ENCODE measurements around the gene LRRC36.

The LRRC36 gene

DNA sequence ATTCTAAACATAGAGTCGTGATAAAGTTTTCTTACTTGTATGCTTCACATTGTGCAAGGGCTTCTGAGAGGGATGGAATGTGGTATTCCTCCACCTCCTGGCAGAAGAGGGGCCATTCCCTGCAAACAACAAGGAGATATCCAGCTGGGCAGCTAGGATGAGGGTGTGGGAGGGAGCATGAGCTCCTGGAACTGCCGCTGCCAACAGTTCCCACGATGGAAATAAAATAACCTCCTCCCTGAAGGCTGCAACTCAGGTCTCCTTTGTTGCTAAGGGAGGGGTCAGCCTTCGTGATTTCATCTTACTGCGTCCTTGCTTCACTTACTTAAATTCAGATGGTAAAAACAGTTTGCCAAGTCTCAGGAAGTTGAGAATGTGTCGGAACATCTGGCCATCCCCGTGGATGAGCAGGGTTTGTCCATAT lies 31.7 kb upstream of the LRRC36 start:
- DNase-seq, result no peak

DNA sequence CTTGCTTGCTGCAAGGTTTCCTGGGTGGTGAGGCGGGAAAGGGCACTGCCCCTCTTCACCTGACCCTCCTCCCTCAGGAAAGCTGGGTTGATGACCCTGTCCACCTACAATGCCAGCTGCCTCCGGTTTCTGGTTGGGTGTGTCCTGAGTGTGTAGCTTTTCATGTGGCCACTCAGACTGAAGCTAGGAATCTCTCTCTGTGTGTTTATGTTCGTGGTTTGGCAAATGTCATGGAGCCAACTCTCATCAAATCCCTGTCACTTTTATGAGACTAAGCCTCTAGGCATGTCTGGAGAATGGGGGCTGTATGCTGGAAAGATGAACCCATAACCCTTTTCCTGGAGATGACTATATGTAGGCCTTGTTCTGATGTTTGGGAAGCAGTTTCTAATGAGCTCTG lies 30.2 kb upstream of the LRRC36 start:
- DNase-seq, result no peak

DNA sequence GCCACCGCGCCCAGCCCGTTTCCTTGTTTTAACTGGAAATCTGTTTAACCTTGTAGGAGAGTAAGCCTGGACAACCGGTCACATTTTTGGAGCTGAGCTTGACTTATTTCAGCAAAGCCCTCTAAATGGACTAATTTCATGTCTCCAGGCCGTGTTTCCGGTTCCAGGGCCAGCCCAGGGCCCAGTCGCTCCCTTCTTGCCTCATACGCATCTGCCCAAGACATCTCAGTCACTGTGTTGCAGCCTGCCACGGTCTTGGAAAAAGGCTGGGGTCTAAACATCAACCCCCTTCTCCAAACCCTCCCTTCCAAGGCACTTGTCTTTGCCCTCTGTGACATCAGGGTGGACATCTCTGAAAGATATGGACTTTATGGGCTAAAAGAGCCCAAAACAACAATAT lies 28.3 kb upstream of the LRRC36 start:
- DNase-seq, result no peak

DNA sequence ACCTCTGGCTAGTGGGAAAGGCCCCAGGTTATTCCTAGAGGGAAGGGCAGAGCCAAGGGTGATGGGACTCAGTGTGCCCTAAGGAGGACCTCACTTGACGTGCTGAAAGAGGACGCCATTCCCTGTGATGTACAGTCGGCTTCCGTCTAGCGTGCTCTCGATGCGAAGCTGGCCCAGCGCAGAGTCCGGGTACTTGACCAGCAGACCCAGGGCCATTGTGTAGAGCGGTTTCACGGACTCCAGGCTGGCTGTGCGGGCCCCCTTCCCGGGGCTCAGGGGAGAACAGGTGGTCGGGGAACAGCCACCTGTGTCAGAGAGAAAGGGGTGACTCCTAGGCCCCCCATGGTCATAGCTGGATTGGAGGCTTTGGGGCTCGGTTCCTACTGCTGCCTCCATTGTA lies 27.3 kb upstream of the LRRC36 start:
- DNase-seq, result no peak

DNA sequence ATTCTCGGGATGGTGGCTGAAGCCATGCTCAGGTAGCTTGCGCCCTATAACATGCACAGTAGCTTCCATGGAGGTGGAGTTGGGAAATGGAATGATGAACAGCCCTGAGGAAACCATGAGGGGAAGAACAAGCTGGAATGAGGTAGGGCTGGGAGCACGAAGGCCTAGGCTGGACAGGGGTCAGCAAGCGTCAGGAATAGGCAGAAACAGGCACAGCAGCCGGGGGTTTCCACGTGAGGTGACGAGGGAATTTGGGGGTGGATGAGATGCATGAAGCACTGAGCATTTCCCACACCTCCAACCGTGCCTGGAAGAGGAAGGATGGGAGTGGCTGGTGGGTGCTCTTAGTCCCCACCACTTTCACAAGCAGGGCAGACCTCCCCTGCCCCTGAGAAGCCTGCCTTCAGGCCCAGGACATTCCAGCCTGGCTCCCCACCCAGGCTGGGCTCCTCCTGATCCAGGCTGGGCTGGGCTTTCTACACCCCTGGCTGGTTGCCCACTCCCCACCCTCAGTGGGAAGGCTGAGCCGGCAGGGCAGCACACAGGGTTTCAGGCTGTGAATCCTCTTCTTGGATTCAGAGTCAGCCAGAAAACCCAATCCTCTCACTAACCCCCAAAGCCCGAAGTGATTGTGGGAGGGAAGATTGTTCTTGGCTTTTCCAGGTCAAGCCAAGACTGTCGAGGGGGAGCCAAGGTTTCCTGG lies 25.4 kb upstream of the LRRC36 start:
- DNase-seq, result no peak

DNA sequence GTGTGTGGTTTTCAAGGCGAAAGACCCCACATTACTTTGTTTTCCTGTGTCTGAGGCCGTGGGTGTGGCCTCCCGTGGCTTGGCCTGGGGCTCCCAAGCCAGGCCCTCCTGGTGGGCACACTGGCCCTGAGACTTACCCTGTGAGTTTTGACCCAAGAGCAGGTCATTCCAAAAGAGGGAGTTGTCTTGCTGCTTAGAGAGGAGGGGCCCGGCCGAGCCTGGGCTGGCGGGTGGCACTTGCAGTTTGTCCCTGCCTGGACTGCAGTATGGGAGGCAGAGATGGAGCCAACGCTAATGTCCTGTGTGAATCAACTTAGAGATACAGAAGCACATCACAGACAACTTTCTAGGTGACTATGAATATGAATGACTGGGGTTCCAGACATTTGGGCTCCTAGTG lies 24.5 kb upstream of the LRRC36 start:
- DNase-seq, result no peak

DNA sequence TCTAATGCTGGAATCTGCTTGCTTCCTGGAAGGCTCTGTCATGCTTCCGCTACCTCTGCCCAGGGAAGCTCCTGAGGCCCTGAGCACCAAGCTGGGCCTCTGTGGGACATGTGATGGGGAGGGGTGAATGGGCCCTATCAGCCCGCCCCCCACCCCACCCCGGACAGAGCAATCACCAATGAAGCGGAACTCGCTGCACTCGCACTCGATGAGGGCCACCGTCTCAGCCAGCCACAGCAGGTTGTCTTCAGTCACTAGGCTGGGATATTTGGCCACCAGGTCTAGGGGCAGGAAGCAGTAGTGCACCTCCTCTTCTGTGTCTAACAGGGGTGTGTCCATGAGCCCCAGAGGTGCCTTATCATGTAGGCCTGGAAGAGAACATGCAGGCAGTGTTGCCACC lies 23.6 kb upstream of the LRRC36 start:
- DNase-seq, result no peak

DNA sequence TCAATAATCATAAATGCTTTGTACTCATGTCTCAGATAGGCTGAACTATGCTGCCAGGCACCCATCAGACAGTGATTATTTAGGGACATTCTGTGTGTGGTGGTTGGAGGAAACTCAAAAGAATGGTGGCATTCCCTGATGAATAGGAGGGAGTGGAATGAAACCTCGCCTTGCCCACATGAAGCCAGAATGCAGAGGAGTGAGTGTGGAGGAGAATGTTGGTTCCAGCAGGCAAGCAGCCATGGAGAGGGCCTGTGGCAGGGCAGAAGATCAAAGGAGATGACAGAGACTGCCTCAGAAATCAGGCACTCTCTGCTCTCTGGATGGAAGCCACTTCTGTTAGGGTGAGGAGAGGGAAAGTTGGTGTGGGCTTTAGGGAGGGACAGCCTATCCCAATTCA lies 22.6 kb upstream of the LRRC36 start:
- DNase-seq, result no peak

DNA sequence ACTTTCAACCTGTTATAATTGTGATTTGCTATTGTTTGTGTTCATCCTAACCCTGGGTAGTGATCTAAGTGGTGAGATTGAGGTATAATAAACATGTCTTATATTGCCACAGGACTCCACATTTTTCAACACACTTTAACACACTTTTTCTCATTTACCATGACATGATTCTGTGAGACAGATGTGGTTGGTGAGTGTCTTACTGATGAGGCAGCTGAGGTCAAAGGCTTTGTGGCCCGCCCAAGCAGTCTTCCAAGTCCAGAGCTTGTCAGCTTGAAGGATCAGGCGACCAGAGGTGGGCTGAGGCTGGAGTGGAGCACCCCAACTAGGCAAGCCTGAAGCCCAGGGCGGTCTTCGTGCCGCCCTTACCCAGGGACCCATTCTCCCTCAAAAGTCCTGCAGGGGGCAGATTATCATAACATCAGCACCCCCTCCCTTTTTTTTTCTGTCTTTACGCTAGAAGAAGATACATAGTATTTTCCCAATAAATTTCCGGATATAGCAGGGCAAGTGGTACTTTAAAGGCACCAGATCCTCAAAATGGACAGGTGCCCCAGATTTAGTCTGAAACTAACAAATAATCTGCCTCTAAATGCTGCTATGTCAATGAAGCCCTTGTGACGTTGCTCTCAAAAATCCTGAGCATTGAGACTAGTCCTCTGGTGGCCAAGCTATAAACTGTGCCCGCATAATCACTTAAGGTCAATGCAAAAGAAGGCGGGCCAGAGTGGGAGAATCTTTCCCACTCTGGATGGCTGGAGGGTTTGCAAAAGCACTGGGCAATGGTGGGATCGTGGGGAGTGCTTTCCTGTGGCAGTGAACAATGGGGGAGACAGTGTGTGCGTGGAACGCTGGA lies 21.2 kb upstream of the LRRC36 start:
- no peak for DNase-seq

DNA sequence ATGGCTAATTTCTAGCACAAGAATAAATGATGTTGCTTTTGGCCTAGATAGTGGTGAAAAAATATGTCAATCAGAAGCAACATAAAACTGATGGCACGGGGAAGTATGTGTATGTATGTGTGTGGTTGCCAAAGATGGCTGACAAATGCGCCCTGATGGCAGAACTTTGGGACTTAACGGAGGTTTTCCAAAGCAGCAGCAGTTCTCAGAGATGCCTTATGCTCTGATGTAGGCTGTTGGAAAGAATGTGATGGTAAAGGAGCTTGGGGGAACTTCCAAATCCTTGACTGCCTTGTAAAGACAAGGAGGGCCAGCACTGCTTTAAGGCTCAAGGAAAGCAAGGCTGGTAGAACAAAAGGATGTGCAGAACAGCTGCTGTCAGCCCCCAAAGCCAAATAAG lies 16.1 kb upstream of the LRRC36 start:
- DNase-seq, result no peak

DNA sequence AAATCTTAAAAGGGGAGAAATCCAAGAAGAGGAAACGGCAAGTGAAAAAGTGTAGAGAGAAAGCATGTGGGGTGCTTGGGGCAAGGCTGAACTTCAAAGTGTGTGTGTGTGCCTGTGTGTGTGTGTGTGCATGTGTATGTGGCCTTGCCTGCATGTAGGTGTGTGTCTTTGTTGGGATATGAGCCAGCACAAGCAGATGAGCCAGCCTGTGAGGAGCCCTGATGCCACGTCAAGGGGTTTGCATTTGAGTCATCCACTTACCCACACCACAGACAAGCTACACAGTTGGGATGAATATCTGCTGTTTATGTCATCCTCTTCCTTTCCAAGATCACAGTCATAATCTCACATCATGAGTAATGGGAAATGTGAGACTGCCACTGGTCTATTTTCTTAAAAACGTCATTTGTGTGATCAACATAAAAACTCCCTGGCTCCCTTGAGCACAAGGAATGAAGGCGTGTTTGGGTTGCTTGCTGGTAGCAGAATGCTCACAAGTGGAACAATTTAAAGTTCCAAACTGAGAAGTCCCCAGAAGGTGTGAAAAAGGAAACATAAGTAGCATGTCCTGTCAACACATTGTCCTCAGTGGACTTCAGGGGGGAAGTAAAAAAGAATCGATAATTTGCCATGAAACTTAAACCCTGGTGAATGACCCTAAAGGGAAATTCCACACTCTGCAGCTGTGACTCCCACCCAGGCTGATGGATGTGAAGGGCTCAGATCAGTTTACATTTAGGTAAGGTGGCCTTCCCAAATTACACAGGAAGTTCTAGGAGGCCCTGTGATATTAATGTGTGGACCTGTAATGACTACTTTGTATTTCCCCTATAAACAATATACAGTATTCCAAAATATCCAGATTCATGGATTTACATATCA lies 14.8 kb upstream of the LRRC36 start:
- no peak for DNase-seq

DNA sequence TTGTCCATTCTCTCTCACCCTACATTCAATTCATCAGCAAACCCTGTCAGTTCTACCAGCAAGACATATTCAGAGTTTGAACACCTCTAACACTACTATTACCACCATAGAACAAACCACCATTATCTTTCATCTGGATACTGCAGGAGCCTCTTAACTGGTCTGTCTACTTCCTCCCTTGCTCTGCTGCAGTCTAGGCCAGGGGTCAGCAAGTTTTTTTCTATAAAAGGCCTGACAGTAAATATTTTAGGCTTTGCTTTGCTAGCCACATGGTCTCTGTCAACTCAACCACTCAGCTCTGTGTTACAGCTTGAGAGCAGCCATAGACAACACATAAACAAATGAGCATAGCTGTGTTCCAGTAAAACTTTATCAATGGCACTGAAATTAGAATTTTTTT lies 13.9 kb upstream of the LRRC36 start:
- no peak for DNase-seq

DNA sequence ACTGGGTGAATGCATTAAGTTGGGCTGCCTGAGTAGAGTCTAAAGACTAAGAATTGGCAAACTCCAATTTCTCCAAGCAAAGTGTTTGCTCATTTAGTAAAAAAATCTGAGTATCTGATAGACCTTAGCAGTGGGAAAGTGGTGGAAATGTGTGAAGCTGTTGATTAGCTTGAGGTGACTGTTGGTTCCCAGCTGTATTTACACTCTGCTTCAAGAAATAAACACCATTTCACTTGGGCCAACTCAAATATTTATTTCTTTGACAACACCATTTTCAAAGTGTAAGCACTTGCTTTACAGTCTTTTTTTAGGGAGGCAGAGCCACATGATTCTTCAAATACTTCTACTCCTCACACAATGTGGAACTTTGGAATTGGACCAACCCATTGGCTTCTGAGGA lies 8.8 kb upstream of the LRRC36 start:
- DNase-seq, result no peak

DNA sequence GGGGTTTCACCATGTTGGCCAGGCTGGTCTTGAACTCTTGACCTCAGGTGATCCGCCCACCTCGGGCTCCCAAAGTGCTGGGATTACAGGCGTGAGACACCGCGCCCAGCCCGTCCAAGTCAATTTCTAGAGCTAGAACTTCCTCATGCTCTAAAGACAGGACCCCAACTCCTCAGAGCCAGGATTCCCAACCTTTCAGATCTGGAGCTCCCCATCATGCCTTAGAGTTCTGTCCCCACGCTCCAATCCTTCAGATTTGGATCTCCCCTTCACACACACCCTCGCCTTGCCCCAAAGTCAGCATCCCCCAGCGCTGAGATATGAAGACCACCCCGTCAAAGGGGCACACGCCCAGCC lies 522 bp upstream of the LRRC36 start:
- no peak for DNase-seq

DNA sequence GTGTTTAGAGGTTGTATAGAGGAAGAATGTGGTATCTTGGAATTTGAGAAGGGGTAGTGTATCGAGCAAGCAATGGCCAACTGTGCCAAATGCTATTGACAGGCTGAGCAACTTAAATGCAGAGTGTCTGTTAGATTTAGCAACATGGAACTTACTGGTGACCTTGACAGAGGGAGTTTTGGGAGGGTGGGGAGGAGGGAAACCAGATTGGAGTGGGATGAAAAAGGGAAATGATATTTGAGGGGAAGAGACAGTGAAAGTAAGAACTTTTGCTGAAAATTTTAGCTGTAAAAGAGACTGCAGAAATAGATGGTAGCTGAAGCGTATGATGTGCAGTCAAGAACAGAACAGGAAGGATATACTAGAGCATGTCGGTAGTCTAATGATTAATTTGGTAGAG lies 1.1 kb downstream of the LRRC36 start:
- DNase-seq, result no peak

DNA sequence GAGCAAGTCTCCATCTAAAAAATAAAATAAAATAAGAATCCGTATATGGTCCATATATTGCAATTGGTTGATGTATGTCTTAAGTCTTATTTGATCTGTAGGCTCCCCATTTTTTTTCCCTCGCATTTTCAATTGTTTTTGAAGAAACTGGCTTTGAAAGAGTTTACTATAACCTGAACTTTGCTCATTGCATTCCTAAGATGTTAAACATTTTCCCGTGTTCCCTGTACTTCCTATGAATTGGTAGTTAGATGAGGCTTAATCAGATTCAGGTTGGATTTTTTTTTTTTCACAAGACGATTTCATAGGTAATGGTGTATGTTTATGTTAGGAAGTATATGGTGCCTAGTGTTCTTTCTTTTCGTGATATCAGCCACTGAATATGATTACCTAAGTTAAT lies 3.3 kb downstream of the LRRC36 start:
- no peak for DNase-seq

DNA sequence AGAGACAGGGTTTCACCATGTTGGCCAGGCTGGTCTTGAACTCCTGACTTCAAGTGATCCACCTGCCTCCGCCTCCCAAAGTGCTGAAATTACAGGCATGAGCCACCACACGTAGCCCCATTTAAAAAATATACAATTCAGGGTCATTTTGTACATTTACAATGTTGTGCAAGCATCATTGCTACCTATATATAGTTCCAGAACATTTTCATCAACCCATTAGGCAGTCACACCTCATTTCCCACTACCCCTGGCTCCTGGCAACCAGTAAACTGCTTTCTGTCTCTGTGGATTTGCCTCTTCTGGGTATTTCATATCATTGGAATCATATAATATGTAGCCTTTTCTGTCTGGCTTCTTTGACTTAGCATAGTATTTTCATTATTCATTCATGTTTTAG lies 6.7 kb downstream of the LRRC36 start:
- no peak for DNase-seq

DNA sequence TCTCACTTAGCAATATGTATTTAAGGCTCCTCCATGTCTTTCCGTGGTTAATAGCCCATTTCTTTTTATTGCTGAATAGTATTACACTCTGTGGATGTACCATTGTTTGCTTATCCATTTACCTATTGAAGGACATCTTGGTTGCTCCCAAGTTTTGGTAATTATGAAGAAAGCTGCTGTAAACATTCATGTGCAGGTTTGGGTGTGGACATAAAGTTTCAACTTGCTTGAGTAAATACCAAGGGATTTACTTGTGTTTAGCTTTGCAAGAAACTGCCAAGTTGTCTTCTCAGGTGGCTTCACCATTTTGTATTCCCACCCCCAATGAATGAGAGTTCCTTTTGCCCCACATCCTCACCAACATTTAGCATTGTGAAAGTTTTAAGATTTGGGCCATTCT lies 9.5 kb downstream of the LRRC36 start:
- DNase-seq, result no peak

DNA sequence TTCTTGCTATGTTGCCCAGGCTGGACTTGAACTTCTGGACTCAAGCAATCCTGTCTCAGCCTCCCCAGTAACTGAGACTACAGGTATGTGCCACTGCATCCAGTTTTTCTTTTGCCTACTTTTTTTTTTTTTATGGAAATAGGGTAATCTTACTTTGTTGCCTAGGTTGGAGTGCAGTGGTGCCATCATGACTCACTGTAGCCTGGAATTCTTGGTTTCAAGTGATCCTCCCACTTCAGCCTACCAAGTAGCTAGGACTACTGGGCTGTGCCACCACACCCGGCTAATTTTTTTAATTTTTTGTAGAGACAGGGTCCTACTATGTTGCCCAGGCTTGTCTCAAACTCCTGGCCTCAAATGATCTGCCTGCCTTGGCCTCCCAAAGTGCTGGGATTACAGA lies 10.0 kb downstream of the LRRC36 start:
- DNase-seq, result no peak

DNA sequence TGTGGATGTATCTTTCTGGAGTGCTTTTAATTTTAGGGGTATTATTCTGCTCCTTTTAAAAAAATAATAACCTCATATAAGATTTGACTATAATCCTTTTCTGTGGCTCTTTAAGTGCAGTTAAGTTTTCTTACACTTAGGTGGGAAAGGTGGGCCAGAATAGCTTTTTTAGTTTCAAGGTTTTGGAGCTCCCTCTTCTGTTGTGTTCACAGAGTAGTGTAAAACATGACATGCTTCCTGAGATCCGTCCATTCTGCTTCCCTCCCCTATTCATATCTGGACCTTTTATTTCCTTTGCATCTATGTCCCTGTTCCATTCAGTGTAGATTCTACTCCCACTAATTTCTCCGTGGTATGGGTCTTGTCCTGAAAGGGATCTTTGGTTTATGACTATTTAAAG lies 12.8 kb downstream of the LRRC36 start:
- DNase-seq, result no peak

DNA sequence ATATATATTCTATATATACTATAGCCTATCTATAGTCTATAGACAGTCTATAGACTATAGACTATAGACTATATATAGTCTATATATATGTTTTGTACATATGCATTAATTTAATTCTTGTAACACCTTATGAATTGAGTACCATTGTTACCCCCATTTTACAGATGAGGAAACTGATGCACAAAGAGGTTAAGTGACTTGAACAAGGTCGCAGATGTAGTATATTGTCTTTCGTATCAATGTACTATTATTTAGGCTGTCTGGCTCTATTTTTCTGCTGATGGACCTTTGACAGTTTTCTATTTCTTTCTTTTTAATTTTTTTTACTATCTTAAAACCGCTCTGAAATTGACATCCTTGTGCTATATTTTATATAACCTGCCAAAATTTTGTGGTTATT lies 14.6 kb downstream of the LRRC36 start:
- DNase-seq, result no peak

DNA sequence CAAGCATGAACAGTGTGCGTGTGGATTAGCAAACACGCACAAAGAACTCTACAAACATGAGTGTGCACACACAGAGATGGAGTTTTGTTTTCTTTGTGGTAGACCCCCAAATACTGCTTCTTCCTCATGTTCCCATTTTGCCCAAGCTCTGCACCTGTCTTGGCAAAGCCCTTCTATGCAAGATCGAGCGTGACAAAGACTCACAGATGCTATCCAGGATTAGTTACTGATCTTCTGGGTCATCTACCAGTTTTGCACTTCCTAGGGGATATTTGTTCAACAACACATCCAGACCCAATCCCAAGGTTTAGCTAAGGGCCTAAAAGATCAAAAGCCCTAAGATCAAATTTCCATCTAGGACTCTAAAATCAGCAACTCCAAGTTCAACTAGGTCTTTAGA lies 16.0 kb downstream of the LRRC36 start:
- no peak for DNase-seq

DNA sequence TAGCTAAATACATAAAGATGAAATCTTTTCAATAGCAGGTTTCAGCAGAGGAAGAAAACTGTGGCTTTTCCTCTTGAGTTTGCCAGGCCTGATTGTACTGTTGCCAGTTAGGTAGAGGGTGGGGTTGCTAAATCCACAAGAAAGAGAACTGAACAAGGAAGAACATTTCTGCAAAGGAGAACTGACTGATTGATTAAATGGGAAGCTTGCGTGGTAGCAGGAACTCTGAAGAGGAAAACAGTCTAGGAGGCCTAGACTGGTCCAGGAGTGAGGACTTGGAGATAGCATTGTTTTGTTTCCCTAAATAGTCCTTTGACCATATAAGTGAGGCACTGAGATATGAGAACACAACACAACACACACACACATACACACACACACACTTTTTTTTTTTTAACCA lies 18.8 kb downstream of the LRRC36 start:
- DNase-seq, result no peak
